Lower leg skin (tissue), 4 donors: Measurements from ENCODE around the gene MAFB. TPM values are rescaled to one million over a fixed set of nuclear protein-coding genes. Genes with fewer than 3 reads are reported as not detected.

Experiments used
- DNase-seq, 2 donors: peaks; one replicate each; pipeline ENCODE4 v3.0.0-alpha.2; 2019; ENCODE audit warnings: low spot score in 2 of 2
- H3K4me3 ChIP-seq: fragments of 200-600 bp; sonication (generic); 2 replicates; pipeline ENCODE4 v1.5.1; 2017; ENCODE audit warnings: mild to moderate bottlenecking, low read depth; ENCODE audit not compliant: poor library complexity, severe bottlenecking
- POLR2A ChIP-seq, 2 donors: fragments of 450-650 bp; IDR thresholded peaks; one replicate each; pipeline ENCODE4 v1.6.1; 2016 to 2017; ENCODE audit warnings: antibody characterized with exemption in 2 of 2, mild to moderate bottlenecking in 1 of 2, moderate library complexity in 1 of 2
- WGBS, 2 donors: methylation state at CpG; one replicate each; pipeline ENCODE4 v1.1.5; 2018; 5-methylcytosine and 5-hydroxymethylcytosine counted together
- intact Hi-C: fragments of 100-400 bp; cut with DNase I; formaldehyde crosslinking; loops from one replicate; pipeline ENCODE4 v1.15.0; 2023; ENCODE audit warnings: low total_unique reads
- total RNA-seq, 4 donors: library from RNA; depleted of rRNA; stranded (reverse); fragments of >200 nt; gene quantifications; one replicate each; pipeline ENCODE4 v1.1.0, GENCODE V29; 2016
- TF ChIP-seq, protein P1 (sequence below), 3 donors: fragments of 450-650 bp; IDR thresholded peaks; one replicate each; pipeline ENCODE4 v1.5.1; 2016; ENCODE audit warnings: antibody characterized with exemption in 3 of 3, mild to moderate bottlenecking in 3 of 3, moderate library complexity in 2 of 3

MAFB gene
- total RNA-seq, 4 donors from 2014 or later = 40.4 to 96.8 (median 60.8) TPM

DNA sequence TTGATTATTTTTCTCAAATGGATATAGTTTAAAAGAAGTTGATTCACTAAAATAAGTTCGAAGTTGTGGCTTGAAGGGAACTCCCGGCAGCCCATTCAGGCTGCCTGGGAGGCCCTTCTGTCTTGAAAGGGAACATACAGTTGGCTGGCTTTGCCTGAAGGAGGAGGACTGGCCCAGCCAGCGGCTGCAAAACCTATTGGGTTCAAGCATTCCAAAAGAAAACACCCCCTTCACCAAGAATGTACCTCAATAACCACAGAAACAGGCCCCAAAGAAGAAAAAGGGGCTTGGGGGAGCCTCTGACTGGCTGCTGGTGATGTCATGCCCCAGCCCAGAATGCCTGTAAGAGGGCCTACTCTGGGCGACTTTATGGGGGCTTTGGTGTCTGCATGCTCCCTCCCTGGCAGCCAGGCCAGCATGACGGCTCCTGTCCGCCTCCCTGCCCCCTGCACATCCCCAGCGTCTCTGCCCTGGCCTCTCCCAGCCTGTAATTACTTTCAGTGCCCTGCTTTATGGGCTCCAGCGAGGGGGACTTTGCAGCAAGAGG is 36.5 kb downstream of the MAFB start:
- TF ChIP-seq, protein P1, sequence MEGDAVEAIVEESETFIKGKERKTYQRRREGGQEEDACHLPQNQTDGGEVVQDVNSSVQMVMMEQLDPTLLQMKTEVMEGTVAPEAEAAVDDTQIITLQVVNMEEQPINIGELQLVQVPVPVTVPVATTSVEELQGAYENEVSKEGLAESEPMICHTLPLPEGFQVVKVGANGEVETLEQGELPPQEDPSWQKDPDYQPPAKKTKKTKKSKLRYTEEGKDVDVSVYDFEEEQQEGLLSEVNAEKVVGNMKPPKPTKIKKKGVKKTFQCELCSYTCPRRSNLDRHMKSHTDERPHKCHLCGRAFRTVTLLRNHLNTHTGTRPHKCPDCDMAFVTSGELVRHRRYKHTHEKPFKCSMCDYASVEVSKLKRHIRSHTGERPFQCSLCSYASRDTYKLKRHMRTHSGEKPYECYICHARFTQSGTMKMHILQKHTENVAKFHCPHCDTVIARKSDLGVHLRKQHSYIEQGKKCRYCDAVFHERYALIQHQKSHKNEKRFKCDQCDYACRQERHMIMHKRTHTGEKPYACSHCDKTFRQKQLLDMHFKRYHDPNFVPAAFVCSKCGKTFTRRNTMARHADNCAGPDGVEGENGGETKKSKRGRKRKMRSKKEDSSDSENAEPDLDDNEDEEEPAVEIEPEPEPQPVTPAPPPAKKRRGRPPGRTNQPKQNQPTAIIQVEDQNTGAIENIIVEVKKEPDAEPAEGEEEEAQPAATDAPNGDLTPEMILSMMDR (IDR thresholded peaks at IDR 0.05) = no peak
- TF ChIP-seq POLR2A (IDR thresholded peaks at IDR 0.05) = no peak

DNA sequence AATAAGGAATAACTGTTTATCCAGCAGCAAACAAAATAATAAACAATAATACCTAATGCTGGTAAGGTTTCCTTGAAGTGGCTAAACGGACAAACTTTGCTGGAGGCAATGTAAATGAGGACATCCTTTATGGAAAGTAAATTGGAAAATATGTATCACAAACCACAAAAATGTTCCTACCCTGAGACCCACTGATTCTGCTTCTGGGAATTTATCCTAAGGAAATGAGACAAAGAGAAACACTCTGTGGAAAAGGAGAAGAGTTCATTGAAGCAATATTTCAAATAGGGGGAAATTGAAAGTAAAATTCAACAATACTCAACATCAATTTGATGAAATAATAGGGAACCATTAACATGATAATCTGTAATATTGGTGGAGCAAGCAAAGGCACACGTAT is 37.9 kb downstream of the MAFB start:
- no peak overlapping the region for H3K4me3 ChIP-seq
- no peak for DNase-seq
- intact Hi-C loops = no loop called here
- TF ChIP-seq, protein P1 (IDR thresholded peaks at IDR 0.05) = no peak
- no peak for TF ChIP-seq POLR2A (IDR thresholded peaks at IDR 0.05)
- 63 to 70% methylated on average over 2 of the region's 2 CpGs for WGBS, 2 donors

More for the DNA sequence above, 36.5 kb downstream of the MAFB start:
- 83 to 86% methylated on average over 8 of the region's 8 CpGs for WGBS, 2 donors
- no peak overlapping the region for H3K4me3 ChIP-seq
- intact Hi-C loops = no loop called here
- DNase-seq = no peak

DNA sequence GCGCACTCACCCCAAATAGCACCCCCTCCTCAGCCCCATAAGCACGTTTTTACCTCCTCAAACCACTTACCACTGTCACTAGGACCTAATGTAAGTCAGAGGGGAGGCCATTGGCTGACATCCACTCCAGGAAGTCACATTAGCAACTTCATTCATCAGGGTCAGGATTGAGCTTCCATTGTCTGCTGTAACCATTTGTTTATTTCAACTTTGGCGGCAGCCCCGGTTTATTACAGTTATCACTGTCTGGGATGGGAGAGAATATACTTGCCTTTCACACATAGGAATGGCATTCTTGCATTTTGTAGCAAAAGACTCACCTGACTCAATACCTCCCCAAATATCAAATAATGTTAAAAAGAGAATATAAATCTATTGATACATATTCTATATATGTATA is 38.3 kb downstream of the MAFB start:
- no peak overlapping the region for H3K4me3 ChIP-seq
- DNase-seq = no peak
- TF ChIP-seq POLR2A (IDR thresholded peaks at IDR 0.05) = no peak
- TF ChIP-seq, protein P1 (IDR thresholded peaks at IDR 0.05) = no peak
- 62 to 77% methylated on average over 4 of the region's 4 CpGs for WGBS, 2 donors
- intact Hi-C loops = no loop called here

DNA sequence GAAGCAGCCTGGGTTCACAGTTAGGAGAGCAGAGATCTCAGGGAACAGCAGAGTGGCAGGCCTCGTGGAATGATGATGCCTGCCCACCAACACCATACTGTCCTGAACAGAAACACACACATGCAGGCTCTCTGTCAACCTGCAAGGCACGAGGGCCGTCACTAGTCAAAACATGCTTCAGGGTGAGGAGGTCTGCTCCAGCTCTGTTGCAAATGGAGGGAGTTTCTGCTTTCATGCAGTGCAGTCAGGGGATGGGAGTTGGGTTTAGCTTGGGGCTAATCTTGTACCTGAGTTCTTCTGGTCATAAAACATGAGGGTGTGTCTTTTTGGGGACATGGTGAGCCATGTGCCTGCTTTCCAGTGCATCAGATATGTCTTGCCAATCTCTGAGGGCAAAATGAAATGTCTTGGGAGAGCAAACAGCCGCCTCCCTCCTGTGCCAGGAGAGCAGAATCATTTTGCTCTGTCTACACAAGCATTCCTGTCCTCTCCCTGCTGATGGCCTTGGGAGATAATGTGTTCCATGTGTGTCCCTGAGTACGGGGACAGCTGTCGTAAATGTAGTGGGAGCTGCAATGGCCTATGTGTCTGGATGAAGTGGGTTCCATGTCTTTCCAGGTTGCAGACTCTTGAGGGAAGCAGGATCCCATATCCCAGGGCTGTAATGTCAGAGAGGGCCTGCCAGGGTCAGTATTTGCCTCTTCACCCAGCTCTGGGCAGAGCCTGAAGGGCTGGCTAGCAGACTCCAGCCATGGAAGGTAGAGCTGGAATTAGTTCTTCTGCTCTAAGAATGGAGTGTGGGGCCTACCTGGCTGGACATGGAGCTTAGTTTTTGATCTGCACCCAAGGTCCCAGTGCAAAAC is 40.6 kb downstream of the MAFB start:
- 41 to 68% methylated on average over 6 of the region's 6 CpGs for WGBS, 2 donors
- DNase-seq = no peak
- H3K4me3 ChIP-seq = no peak overlapping the region
- intact Hi-C loops = no loop called here
- no peak for TF ChIP-seq POLR2A (IDR thresholded peaks at IDR 0.05)
- TF ChIP-seq, protein P1 (IDR thresholded peaks at IDR 0.05) = no peak

DNA sequence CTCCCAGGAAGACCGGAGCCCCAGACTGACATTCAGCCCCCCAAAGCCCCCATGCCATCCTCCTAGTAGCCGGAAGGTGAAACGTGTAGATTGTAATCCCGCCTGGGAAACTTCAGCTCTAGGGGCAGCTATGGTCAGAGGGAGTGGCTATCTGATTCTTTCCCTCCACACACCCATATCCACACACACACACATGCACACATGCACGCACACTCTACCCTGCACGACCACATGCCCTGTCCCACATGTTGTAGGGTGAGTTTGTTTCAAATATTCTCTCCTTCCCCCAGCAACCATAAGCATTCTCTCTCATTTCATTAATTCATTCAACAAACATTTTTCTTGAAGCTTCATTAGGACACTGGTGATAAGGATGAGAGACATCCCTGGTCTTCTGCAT is 42.2 kb downstream of the MAFB start:
- intact Hi-C loops = no loop called here

DNA sequence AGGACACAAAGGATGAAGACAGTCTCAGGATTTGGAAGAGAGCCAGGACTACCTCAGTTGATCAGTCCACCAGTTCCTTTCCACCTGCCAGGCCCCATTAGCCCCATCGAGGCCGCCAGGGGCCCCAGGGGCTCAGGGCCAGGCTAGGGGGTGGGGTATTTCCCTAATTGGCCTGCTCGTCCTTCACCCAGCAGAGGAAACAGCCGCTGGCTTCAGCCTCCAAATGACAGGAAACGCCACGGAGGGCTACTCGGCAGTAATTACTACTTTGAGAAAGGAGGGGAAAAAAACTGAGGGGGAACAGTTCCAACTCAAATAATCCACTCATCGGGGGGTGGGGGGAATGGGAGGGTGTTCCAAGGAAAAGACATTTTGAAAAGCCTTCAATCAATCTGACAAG is 42.7 kb downstream of the MAFB start:
- no peak overlapping the region for H3K4me3 ChIP-seq
- intact Hi-C loops = no loop called here
- TF ChIP-seq POLR2A (IDR thresholded peaks at IDR 0.05) = no peak
- TF ChIP-seq, protein P1 (IDR thresholded peaks at IDR 0.05) = no peak
- DNase-seq = no peak
- 30 to 48% methylated on average over 8 of the region's 8 CpGs for WGBS, 2 donors

More for the DNA sequence above, 42.2 kb downstream of the MAFB start:
- TF ChIP-seq POLR2A (IDR thresholded peaks at IDR 0.05) = no peak
- DNase-seq = no peak
- no peak overlapping the region for H3K4me3 ChIP-seq
- WGBS, 2 donors = 67 to 69% methylated on average over 6 of the region's 6 CpGs
